NCI-H1694 (cell line): Measurements from ENCODE around the gene ZNF407.

Experiments used
- DNase-seq: peaks from one replicate; lab custom pipeline; 2025; lab: John Stamatoyannopoulos, UW

Gene ZNF407

GRCh38 chr18:75052475-75052874 lies 454.8 kb downstream of the ZNF407 start:
- DNase-seq: no peak

- no peak for DNase-seq
These were observed 455.5 kb downstream of the ZNF407 start for GRCh38 chr18:75053028-75053629.

GRCh38 chr18:75054046-75054445 lies 456.4 kb downstream of the ZNF407 start:
- peak; percentile 17 for DNase-seq

GRCh38 chr18:75054611-75055010 lies 456.9 kb downstream of the ZNF407 start:
- no peak for DNase-seq

- no peak for DNase-seq
These were observed 459.7 kb downstream of the ZNF407 start for GRCh38 chr18:75057169-75057960.

- no peak for DNase-seq
These were observed 462.5 kb downstream of the ZNF407 start for GRCh38 chr18:75060185-75060584.

GRCh38 chr18:75062297-75062886 lies 464.7 kb downstream of the ZNF407 start:
- DNase-seq: no peak

GRCh38 chr18:75063196-75063595 lies 465.5 kb downstream of the ZNF407 start:
- no peak for DNase-seq

- no peak for DNase-seq
These were observed 466.2 kb downstream of the ZNF407 start for GRCh38 chr18:75063615-75064512.

- no peak for DNase-seq
These were observed 466.8 kb downstream of the ZNF407 start for GRCh38 chr18:75064513-75064905.

- no peak for DNase-seq
These were observed 467.8 kb downstream of the ZNF407 start for GRCh38 chr18:75065251-75066000.

GRCh38 chr18:75066021-75066880 lies 468.6 kb downstream of the ZNF407 start:
- DNase-seq: no peak

- no peak for DNase-seq
These were observed 469.3 kb downstream of the ZNF407 start for GRCh38 chr18:75066936-75067335.

GRCh38 chr18:75067996-75068645 lies 470.5 kb downstream of the ZNF407 start:
- DNase-seq: no peak

GRCh38 chr18:75068682-75069435 lies 471.2 kb downstream of the ZNF407 start:
- no peak for DNase-seq

GRCh38 chr18:75070235-75070624 lies 472.6 kb downstream of the ZNF407 start:
- DNase-seq: no peak

GRCh38 chr18:75070625-75071483 lies 473.2 kb downstream of the ZNF407 start:
- no peak for DNase-seq

- DNase-seq: no peak
These were observed 473.8 kb downstream of the ZNF407 start for GRCh38 chr18:75071484-75071785.
